B cell (primary cell): ENCODE measurements around the gene SMTNL2. TPM values are rescaled to one million over a fixed set of nuclear protein-coding genes. Genes with fewer than 3 reads are reported as not detected.

Experiments used
- ATAC-seq: fragments of 200-7000 bp; cut with Tn5 transposase; one replicate; pipeline ENCODE4 v1.10.0; 2021; ENCODE audit warnings: low read depth, mild to moderate bottlenecking, moderate number of reproducible peaks, moderate library complexity
- CTCF ChIA-PET: fragments of 350-600 bp; sonication (Branson Sonifier 250); formaldehyde crosslinking; loops from one replicate; lab custom pipeline; 2021; ENCODE audit warnings: antibody characterized with exemption, inconsistent platforms; lab: Charles Lee
- POLR2A ChIA-PET: fragments of 350-600 bp; sonication (Branson Sonifier 250); formaldehyde crosslinking; loops from one replicate; lab custom pipeline; 2021; ENCODE audit warnings: antibody characterized with exemption; lab: Charles Lee
- DNase-seq: peaks from one replicate; pipeline ENCODE4 v3.0.0; 2013
- H2AFZ ChIP-seq: 2 replicates; pipeline ENCODE4 v1.6.1; 2012; ENCODE audit warnings: mild to moderate bottlenecking, low read depth, low read length; ENCODE audit not compliant: insufficient read depth, poor library complexity, severe bottlenecking
- H3K27ac ChIP-seq, 2 donors: 1 replicate in 1 of 2; 2 replicates in 1 of 2; pipeline ENCODE4 v1.5.1; 2012 to 2013; ENCODE audit warnings: low read length in 2 of 2, mild to moderate bottlenecking in 2 of 2, moderate library complexity in 1 of 2
- H3K27me3 ChIP-seq, 4 experiments: fragments of 200-600 bp in 1 of 4; sonication (generic) in 1 of 4; replicated peaks in 1 of 4; 1 replicate in 2 of 4; 2 replicates in 2 of 4; pipeline versions ENCODE4 v1.6.1 to v1.7.0; 2013 to 2016; ENCODE audit warnings: low read length in 3 of 4, mild to moderate bottlenecking in 2 of 4, mixed read lengths in 1 of 4, moderate library complexity in 1 of 4; ENCODE audit not compliant: insufficient read depth in 4 of 4, control insufficient read depth in 3 of 4; ENCODE audit errors: control extremely low read depth in 1 of 4
- H3K36me3 ChIP-seq, 2 experiments: replicated peaks in 1 of 2; 1 replicate in 1 of 2; 2 replicates in 1 of 2; pipeline versions ENCODE4 v1.6.1 to v1.7.1; 2013; ENCODE audit warnings: low read length in 1 of 2; ENCODE audit not compliant: insufficient read depth in 2 of 2, control insufficient read depth in 1 of 2; ENCODE audit errors: control extremely low read depth in 1 of 2, extremely low read depth in 1 of 2
- H3K4me1 ChIP-seq, 2 donors: fragments of 200-600 bp in 1 of 2; sonication (generic) in 1 of 2; 1 replicate in 1 of 2; 2 replicates in 1 of 2; pipeline versions ENCODE4 v1.5.1 to v1.6.1; 2013 to 2017; ENCODE audit warnings: low read length in 2 of 2; ENCODE audit not compliant: control insufficient read depth in 2 of 2, insufficient read depth in 2 of 2
- H3K4me2 ChIP-seq: replicated peaks from 2 replicates; pipeline ENCODE3; 2012; ENCODE audit warnings: mild to moderate bottlenecking, low read depth, low read length; ENCODE audit not compliant: poor library complexity, severe bottlenecking
- H3K4me3 ChIP-seq, 5 experiments: fragments of 200-600 bp in 1 of 5; sonication (generic) in 1 of 5; 1 replicate in 3 of 5; 2 replicates in 2 of 5; pipeline versions ENCODE4 v1.5.1 to v1.7.0; 2011 to 2016; ENCODE audit warnings: low read length in 4 of 5, mild to moderate bottlenecking in 4 of 5, low read depth in 2 of 5, control low read depth in 1 of 5, moderate library complexity in 1 of 5; ENCODE audit not compliant: insufficient read depth in 1 of 5; ENCODE audit errors: control extremely low read depth in 1 of 5, extremely low read depth in 1 of 5
- H3K79me2 ChIP-seq: fragments of 200-600 bp; sonication (generic); one replicate; pipeline ENCODE4 v1.6.0; 2016; ENCODE audit warnings: low read length; ENCODE audit not compliant: control insufficient read depth, insufficient read depth
- H3K9ac ChIP-seq: fragments of 200-600 bp; sonication (generic); 2 replicates; pipeline ENCODE4 v1.6.1; 2017; ENCODE audit warnings: mild to moderate bottlenecking, low read length, moderate library complexity
- H3K9me3 ChIP-seq, 3 donors: one replicate each; pipeline versions ENCODE4 v1.6.1 to v1.7.1; 2013; ENCODE audit warnings: low read length in 2 of 3; ENCODE audit not compliant: control insufficient read depth in 2 of 3, insufficient read depth in 1 of 3; ENCODE audit errors: control extremely low read depth in 1 of 3
- H4K20me1 ChIP-seq: 2 replicates; pipeline ENCODE4 v1.6.0; 2012; ENCODE audit warnings: mild to moderate bottlenecking, low read length; ENCODE audit not compliant: insufficient read depth, control insufficient read depth, poor library complexity, severe bottlenecking
- H3K27ac Mint-ChIP-seq: one replicate; pipeline ENCODE4 v1.8.0; 2021; ENCODE audit warnings: mixed read lengths
- H3K27me3 Mint-ChIP-seq: one replicate; pipeline ENCODE4 v1.8.0; 2021; ENCODE audit warnings: mixed read lengths
- H3K4me1 Mint-ChIP-seq: one replicate; pipeline ENCODE4 v1.8.0; 2021; ENCODE audit warnings: mixed read lengths
- H3K4me3 Mint-ChIP-seq: one replicate; pipeline ENCODE4 v1.8.0; 2021; ENCODE audit warnings: mixed read lengths
- H3K9me3 Mint-ChIP-seq: one replicate; pipeline ENCODE4 v1.8.0; 2022; ENCODE audit warnings: mixed read lengths; ENCODE audit not compliant: insufficient read depth
- CTCF ChIP-seq: fragments of 200-600 bp; IDR thresholded peaks from one replicate; pipeline ENCODE4 v1.8.0; 2022; ENCODE audit warnings: antibody characterized with exemption, mild to moderate bottlenecking
- EZH2 ChIP-seq: IDR thresholded peaks from 2 replicates; pipeline ENCODE4 v1.6.1; 2012; ENCODE audit warnings: borderline replicate concordance, low read depth, mild to moderate bottlenecking, moderate library complexity, low read length; ENCODE audit not compliant: insufficient read depth, poor library complexity, severe bottlenecking
- WGBS: methylation state at CpG from one replicate; pipeline ENCODE4 v1.1.5; 2013; ENCODE audit warnings: missing lambda C conversion rate; ENCODE audit not compliant: insufficient coverage; 5-methylcytosine and 5-hydroxymethylcytosine counted together
- intact Hi-C: fragments of 100-400 bp; cut with micrococcal nuclease; formaldehyde crosslinking; loops from one replicate; pipeline ENCODE4 v1.10.0; 2022
- polyA plus RNA-seq: library from polyadenylated mRNA; depleted of rRNA; stranded (reverse); fragments of >200 nt; gene quantifications from 2 replicates; pipeline ENCODE4 v1.2.3, GENCODE V29; 2012
- total RNA-seq, 2 donors: library from RNA; stranded (reverse); fragments of 120-200 nt in 1 of 2; gene quantifications; 1 replicate in 1 of 2; 2 replicates in 1 of 2; pipeline versions ENCODE4 v1.2.3 to v1.2.4, GENCODE V29; 2013 to 2022

SMTNL2 gene
- total and polyA plus RNA-seq, 2 donors (not counting 1 experiment from before 2014, with no cell fraction given) = not detected

GRCh38 chr17:4537451-4538235, 46.7 kb upstream of the SMTNL2 start:
- ATAC-seq (no peak), DNase-seq (no peak)
- Histone ChIP-seq H4K20me1 (no peaks in the 10 kb centered on the region), H3K4me2 (no peak overlapping the region), H3K27me3 (no peaks in the 10 kb centered on the region), H3K9me3 (no peaks in the 10 kb centered on the region), H3K4me1 (peaks cover 0 to 3% of the 10 kb centered on the region in 2 donors), H3K79me2 (no peaks in the 10 kb centered on the region), H3K27ac (no peak overlapping the region), H3K9ac (no peak overlapping the region), H3K4me3 (no peak overlapping the region), H3K36me3 (peaks cover 0 to 32% of the 10 kb centered on the region in 2 experiments), H2AFZ (no peak overlapping the region)
- H3K27ac Mint-ChIP-seq = no peak overlapping the region
- POLR2A ChIA-PET = no interaction called here
- H3K9me3 Mint-ChIP-seq = no peaks in the 10 kb centered on the region
- CTCF ChIA-PET = no interaction called here
- peaks cover 4% of the 10 kb centered on the region for H3K27me3 Mint-ChIP-seq
- peaks cover 2% of the 10 kb centered on the region for H3K4me1 Mint-ChIP-seq
- intact Hi-C loops = no loop called here
- H3K4me3 Mint-ChIP-seq = no peak overlapping the region
- TF ChIP-seq EZH2 (no peak), CTCF (no peak)
- 86% methylated on average over 19 of the region's 19 CpGs for WGBS
